ENCODE data around the gene CTNNBIP1. TPM values are rescaled to one million over a fixed set of nuclear protein-coding genes. Genes with fewer than 3 reads are reported as not detected.

The CTNNBIP1 gene
- total and polyA plus RNA-seq, 9 of the 15 experiments (the other 6 are each of a cell fraction or from before 2014, with no cell fraction given), result 0.65 to 29.2 (median 14.7) TPM

DNA sequence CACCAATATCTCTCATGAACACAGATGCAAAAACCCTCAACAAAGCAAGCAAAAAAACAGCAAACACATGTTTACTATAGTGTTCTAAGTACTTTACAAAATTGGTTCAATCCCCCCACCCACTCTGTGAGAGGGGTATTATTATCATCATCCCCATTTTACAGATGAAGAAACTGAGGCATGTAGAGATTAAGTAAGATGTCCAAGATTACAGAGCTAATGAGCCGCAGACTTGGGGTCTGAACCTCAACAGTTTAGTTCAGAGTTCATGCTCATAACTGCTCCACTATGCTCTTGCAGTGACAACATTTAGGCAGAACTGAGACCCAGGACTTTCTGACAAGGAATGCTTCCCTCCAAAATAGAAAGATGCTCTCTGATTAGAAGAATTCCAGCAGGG, 108.2 kb downstream of the CTNNBIP1 start (continued):
- TF ChIP-seq RCOR1 (IDR thresholded peaks at IDR 0.05; ENCODE audit: borderline replicate concordance in 1 of 2, low read depth in 2 of 2, low read length in 2 of 2) (0 out of 4 replicates have a peak, but pooled peaks of 1 of the 2 experiments have one; percentile 20), ZNF165 (CRISPR knock-in tag; IDR thresholded peaks at IDR 0.05; ENCODE audit: borderline replicate concordance) (no peak), ELF1 (tag; IDR thresholded peaks at IDR 0.05) (no peak), CBX2 (IDR thresholded peaks at IDR 0.05; ENCODE audit: insufficient read depth, low read length, poor library complexity, severe bottlenecking) (no peak), TFAM (CRISPR knock-in tag; conservative IDR thresholded peaks at IDR 0.05) (no peak), MECOM (CRISPR knock-in tag; IDR thresholded peaks at IDR 0.05) (no peak), TRIM24 (IDR thresholded peaks at IDR 0.05) (no peak), BCOR (IDR thresholded peaks at IDR 0.05) (peak; percentile 87), NR1H2 (CRISPR knock-in tag; IDR thresholded peaks at IDR 0.05) (no peak), ZNF584 (CRISPR knock-in tag; IDR thresholded peaks at IDR 0.05; ENCODE audit: low read depth) (no peak), HMG20A (CRISPR knock-in tag; conservative IDR thresholded peaks at IDR 0.05) (no peak), ZFP36 (IDR thresholded peaks at IDR 0.05; ENCODE audit: low read depth, low read length, partially characterized antibody) (no peak), RBM25 (IDR thresholded peaks at IDR 0.05; ENCODE audit: low read depth, low read length, severe bottlenecking) (peak; percentile 83), NFATC3 (IDR thresholded peaks at IDR 0.05) (no peak), ZNF146 (CRISPR knock-in tag; IDR thresholded peaks at IDR 0.05; ENCODE audit: unreplicated experiment) (no peak), SREBF2 (CRISPR knock-in tag; IDR thresholded peaks at IDR 0.05) (no peak), ZNF707 (CRISPR knock-in tag; conservative IDR thresholded peaks at IDR 0.05) (no peak), PTTG1 (tag; IDR thresholded peaks at IDR 0.05; ENCODE audit: low read depth) (no peak), ZNF121 (CRISPR knock-in tag; conservative IDR thresholded peaks at IDR 0.05) (no peak), CHD4 (IDR thresholded peaks at IDR 0.05; ENCODE audit: insufficient read depth, insufficient replicate concordance, low read depth, low read length, poor library complexity, severe bottlenecking) (peak; percentile 77), MYBL2 (IDR thresholded peaks at IDR 0.05; ENCODE audit: low read depth) (no peak), MYBL2 (CRISPR knock-in tag; IDR thresholded peaks at IDR 0.05; ENCODE audit: borderline replicate concordance) (no peak), TCFL5 (CRISPR knock-in tag; conservative IDR thresholded peaks at IDR 0.05) (no peak)
- TF ChIP-seq, protein P1, sequence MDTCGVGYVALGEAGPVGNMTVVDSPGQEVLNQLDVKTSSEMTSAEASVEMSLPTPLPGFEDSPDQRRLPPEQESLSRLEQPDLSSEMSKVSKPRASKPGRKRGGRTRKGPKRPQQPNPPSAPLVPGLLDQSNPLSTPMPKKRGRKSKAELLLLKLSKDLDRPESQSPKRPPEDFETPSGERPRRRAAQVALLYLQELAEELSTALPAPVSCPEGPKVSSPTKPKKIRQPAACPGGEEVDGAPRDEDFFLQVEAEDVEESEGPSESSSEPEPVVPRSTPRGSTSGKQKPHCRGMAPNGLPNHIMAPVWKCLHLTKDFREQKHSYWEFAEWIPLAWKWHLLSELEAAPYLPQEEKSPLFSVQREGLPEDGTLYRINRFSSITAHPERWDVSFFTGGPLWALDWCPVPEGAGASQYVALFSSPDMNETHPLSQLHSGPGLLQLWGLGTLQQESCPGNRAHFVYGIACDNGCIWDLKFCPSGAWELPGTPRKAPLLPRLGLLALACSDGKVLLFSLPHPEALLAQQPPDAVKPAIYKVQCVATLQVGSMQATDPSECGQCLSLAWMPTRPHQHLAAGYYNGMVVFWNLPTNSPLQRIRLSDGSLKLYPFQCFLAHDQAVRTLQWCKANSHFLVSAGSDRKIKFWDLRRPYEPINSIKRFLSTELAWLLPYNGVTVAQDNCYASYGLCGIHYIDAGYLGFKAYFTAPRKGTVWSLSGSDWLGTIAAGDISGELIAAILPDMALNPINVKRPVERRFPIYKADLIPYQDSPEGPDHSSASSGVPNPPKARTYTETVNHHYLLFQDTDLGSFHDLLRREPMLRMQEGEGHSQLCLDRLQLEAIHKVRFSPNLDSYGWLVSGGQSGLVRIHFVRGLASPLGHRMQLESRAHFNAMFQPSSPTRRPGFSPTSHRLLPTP (IDR thresholded peaks at IDR 0.05; ENCODE audit: borderline replicate concordance, extremely low read depth, insufficient read length), result no peak
- TF ChIP-seq, protein P2, sequence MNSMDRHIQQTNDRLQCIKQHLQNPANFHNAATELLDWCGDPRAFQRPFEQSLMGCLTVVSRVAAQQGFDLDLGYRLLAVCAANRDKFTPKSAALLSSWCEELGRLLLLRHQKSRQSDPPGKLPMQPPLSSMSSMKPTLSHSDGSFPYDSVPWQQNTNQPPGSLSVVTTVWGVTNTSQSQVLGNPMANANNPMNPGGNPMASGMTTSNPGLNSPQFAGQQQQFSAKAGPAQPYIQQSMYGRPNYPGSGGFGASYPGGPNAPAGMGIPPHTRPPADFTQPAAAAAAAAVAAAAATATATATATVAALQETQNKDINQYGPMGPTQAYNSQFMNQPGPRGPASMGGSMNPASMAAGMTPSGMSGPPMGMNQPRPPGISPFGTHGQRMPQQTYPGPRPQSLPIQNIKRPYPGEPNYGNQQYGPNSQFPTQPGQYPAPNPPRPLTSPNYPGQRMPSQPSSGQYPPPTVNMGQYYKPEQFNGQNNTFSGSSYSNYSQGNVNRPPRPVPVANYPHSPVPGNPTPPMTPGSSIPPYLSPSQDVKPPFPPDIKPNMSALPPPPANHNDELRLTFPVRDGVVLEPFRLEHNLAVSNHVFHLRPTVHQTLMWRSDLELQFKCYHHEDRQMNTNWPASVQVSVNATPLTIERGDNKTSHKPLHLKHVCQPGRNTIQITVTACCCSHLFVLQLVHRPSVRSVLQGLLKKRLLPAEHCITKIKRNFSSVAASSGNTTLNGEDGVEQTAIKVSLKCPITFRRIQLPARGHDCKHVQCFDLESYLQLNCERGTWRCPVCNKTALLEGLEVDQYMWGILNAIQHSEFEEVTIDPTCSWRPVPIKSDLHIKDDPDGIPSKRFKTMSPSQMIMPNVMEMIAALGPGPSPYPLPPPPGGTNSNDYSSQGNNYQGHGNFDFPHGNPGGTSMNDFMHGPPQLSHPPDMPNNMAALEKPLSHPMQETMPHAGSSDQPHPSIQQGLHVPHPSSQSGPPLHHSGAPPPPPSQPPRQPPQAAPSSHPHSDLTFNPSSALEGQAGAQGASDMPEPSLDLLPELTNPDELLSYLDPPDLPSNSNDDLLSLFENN (IDR thresholded peaks at IDR 0.05; ENCODE audit: low read depth in 2 of 2, low read length in 2 of 2), result no peak
